ENCODE data around the gene PSMA7. TPM values are rescaled to one million over a fixed set of nuclear protein-coding genes. Genes with fewer than 3 reads are reported as not detected.
A peak's percentile ranks its signal among the peaks of the same experiment; 100 is the strongest.

The PSMA7 gene
- total and polyA plus RNA-seq, 7 donors, result 192 to 388 (median 309) TPM

- DNase-seq, result no peak
- Histone ChIP-seq H3K27ac (no peak overlapping the region), H3K36me3 (peaks cover 0 to 20% (median 2%) of the 10 kb centered on the region in 4 donors), H3K4me3 (no peak overlapping the region), H3K27me3 (no peaks in the 10 kb centered on the region), H3K4me1 (peaks cover 0 to 20% (median 17%) of the 10 kb centered on the region in 4 donors), H3K9me3 (no peaks in the 10 kb centered on the region)
- 65 to 82% methylated on average over 13 of the region's 13 CpGs for whole genome bisulfite sequencing, 2 donors
- intact Hi-C loops (cut with DNase I), result no loop called here
- no peak for TF ChIP-seq POLR2A (IDR thresholded peaks at IDR 0.05)
- TF ChIP-seq CTCF (IDR thresholded peaks at IDR 0.05), result no peak
- no peak for TF ChIP-seq POLR2AphosphoS5 (IDR thresholded peaks at IDR 0.05)
- no peak for TF ChIP-seq EP300 (IDR thresholded peaks at IDR 0.05)
Measured at GRCh38 chr20:62186887-62187866, 44.0 kb upstream of the PSMA7 start.

- no peaks in the 10 kb centered on the region for H3K27me3 ChIP-seq
- peaks cover 0 to 25% (median 19%) of the 10 kb centered on the region in 4 donors for H3K4me1 ChIP-seq
- no peak for TF ChIP-seq POLR2A (IDR thresholded peaks at IDR 0.05)
- TF ChIP-seq POLR2AphosphoS5 (IDR thresholded peaks at IDR 0.05), result no peak
- TF ChIP-seq CTCF (IDR thresholded peaks at IDR 0.05), result no peak
- TF ChIP-seq EP300 (IDR thresholded peaks at IDR 0.05), result no peak
- H3K27ac ChIP-seq, result no peak overlapping the region
- intact Hi-C loops (cut with DNase I), result no loop called here
- peaks cover 0 to 20% (median 2%) of the 10 kb centered on the region in 4 donors for H3K36me3 ChIP-seq
- 83 to 84% methylated on average over 3 of the region's 3 CpGs for WGBS, 2 donors
- no peak for DNase-seq
- no peaks in the 10 kb centered on the region for H3K9me3 ChIP-seq
- H3K4me3 ChIP-seq, result no peak overlapping the region
Measured at GRCh38 chr20:62186096-62186426, 42.9 kb upstream of the PSMA7 start.

GRCh38 chr20:62183426-62184142 is 40.4 kb upstream of the PSMA7 start:
- no peaks in the 10 kb centered on the region for H3K27me3 ChIP-seq
- H3K9me3 ChIP-seq, result no peaks in the 10 kb centered on the region
- DNase-seq, result no peak
- intact Hi-C loops (cut with DNase I), result loop anchor here (1.0 to 5.0 kb wide), 3 partner anchors 55 to 116 kb away; partner anchors contain the start of genes LSM14B, OSBPL2 and TAF4
- no peak for TF ChIP-seq POLR2A (IDR thresholded peaks at IDR 0.05)
- TF ChIP-seq POLR2AphosphoS5 (IDR thresholded peaks at IDR 0.05), result no peak
- TF ChIP-seq EP300 (IDR thresholded peaks at IDR 0.05), result no peak
- no peak for TF ChIP-seq CTCF (IDR thresholded peaks at IDR 0.05)
- WGBS, 2 donors, result 23 to 29% methylated on average over 25 of the region's 25 CpGs
- H3K36me3 ChIP-seq, result peaks cover 0 to 12% (median 3%) of the 10 kb centered on the region in 4 donors
- peak overlapping the region; percentile 91 to 96 (median 94) for H3K27ac ChIP-seq
- peak overlapping the region; percentile 61 to 92 (median 84) for H3K4me3 ChIP-seq
- peaks cover 0 to 25% (median 19%) of the 10 kb centered on the region in 4 donors for H3K4me1 ChIP-seq

- 0% methylated on average over 96 of the region's 96 CpGs for WGBS, 2 donors
- intact Hi-C loops (cut with DNase I), result loop anchor here (1.0 to 5.0 kb wide), 4 partner anchors 39 to 115 kb away; partner anchors contain the start of genes LSM14B, OSBPL2, PSMA7 and SS18L1
- DNase-seq, result peak; percentile 97
- no peaks in the 10 kb centered on the region for H3K9me3 ChIP-seq
- H3K27ac ChIP-seq, result peak within 1 kb of the TSS; percentile 91 to 96 (median 94)
- peaks cover 0 to 14% (median 3%) of the 10 kb centered on the region in 4 donors for H3K36me3 ChIP-seq
- H3K27me3 ChIP-seq, result no peaks in the 10 kb centered on the region
- peak; percentile 83 to 87 for TF ChIP-seq POLR2A (IDR thresholded peaks at IDR 0.05)
- peak; percentile 92 to 97 (median 96) for TF ChIP-seq POLR2AphosphoS5 (IDR thresholded peaks at IDR 0.05)
- TF ChIP-seq EP300 (IDR thresholded peaks at IDR 0.05), result peak in 1 of 4 donors; percentile 51
- TF ChIP-seq CTCF (IDR thresholded peaks at IDR 0.05), result no peak
- H3K4me3 ChIP-seq, result peak within 1 kb of the TSS; percentile 61 to 92 (median 84)
- peaks cover 0 to 25% (median 19%) of the 10 kb centered on the region in 4 donors for H3K4me1 ChIP-seq
Measured at GRCh38 chr20:62182469-62183425, 39.6 kb upstream of the PSMA7 start, which contains the start of gene MTG2. TSS of gene MTG2 (plus strand) at chr20:62183028. CDS start at chr20:62193421, 10,393 bp downstream.

Measured in sigmoid colon (tissue), 7 donors.